Measurements from ENCODE around the gene PKHD1. TPM values are rescaled to one million over a fixed set of nuclear protein-coding genes. Genes with fewer than 3 reads are reported as not detected.

PKHD1 gene
- total RNA-seq, 4 donors from 2014 or later, result 0.16 to 0.60 (median 0.32) TPM

DNA sequence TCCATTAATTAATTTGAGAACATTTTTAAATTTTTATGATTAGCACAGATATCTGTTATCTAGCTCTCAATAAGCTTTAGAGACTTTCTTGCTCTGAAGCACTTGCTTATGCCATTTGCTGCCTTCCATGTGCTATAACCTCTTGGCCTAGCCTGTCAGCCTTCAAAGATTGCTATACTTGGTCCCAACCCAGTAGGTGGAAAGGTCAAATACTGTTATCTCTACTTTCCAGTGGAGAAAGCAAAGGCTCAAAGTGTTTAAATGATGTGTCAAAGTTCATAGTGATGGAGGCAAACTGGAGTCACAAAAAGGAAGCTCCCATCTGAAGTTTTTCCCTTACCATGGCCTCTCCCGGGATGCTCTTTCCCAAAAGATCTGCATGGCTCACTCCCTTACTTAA lies 125.1 kb downstream of the PKHD1 start:
- no peak for DNase-seq
- in situ Hi-C loops (cut with MboI; ENCODE audit: low pct_ligation_motif_present in 1 of 4, low pct_unique_long_range_greater_than_20kb in 1 of 4, low sequenced_read_pairs in 3 of 4) (no loop called here), intact Hi-C loops (cut with DNase I; ENCODE audit: low total_unique reads) (no loop called here)
- 64 to 77% methylated on average over 1 of the region's 1 CpG for WGBS, 2 donors (ENCODE audit: low coverage in 1 of 2)
- Histone ChIP-seq H3K4me3 (no peak overlapping the region), H3K4me1 (no peaks in the 10 kb centered on the region), H3K9me3 (no peaks in the 10 kb centered on the region), H3K27ac (no peak overlapping the region), H3K36me3 (no peaks in the 10 kb centered on the region), H3K27me3 (peaks cover 6% of the 10 kb centered on the region)
- TF ChIP-seq POLR2A (IDR thresholded peaks at IDR 0.05) (no peak), EP300 (IDR thresholded peaks at IDR 0.05; ENCODE audit: low read depth) (no peak), POLR2AphosphoS5 (IDR thresholded peaks at IDR 0.05) (no peak)
- TF ChIP-seq, protein P1, sequence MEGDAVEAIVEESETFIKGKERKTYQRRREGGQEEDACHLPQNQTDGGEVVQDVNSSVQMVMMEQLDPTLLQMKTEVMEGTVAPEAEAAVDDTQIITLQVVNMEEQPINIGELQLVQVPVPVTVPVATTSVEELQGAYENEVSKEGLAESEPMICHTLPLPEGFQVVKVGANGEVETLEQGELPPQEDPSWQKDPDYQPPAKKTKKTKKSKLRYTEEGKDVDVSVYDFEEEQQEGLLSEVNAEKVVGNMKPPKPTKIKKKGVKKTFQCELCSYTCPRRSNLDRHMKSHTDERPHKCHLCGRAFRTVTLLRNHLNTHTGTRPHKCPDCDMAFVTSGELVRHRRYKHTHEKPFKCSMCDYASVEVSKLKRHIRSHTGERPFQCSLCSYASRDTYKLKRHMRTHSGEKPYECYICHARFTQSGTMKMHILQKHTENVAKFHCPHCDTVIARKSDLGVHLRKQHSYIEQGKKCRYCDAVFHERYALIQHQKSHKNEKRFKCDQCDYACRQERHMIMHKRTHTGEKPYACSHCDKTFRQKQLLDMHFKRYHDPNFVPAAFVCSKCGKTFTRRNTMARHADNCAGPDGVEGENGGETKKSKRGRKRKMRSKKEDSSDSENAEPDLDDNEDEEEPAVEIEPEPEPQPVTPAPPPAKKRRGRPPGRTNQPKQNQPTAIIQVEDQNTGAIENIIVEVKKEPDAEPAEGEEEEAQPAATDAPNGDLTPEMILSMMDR (IDR thresholded peaks at IDR 0.05), result no peak

DNA sequence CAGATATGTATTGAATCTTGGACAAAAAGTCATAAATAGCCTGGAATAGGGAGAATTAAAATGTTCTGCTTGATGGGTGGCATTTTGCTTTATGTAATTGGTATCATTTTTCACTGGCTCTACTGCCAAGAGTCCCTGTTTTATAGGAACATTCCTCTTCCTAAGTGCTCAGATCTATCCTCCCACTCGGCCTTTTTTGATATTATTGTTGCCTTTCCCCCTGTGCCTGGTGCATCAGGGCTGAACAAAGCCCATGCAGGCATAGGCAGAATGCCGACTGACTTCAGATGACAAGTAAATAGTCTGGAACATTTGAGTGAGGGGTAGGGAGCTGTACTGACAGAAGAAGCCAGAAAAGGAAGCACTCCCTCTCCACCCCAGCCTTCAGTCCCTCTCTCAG lies 127.0 kb downstream of the PKHD1 start:
- H3K27me3 ChIP-seq, result peaks cover 6% of the 10 kb centered on the region
- H3K36me3 ChIP-seq, result no peaks in the 10 kb centered on the region
- in situ Hi-C loops (cut with MboI; ENCODE audit: low pct_ligation_motif_present in 1 of 4, low pct_unique_long_range_greater_than_20kb in 1 of 4, low sequenced_read_pairs in 3 of 4), result no loop called here
- no peak overlapping the region for H3K27ac ChIP-seq
- no peak for DNase-seq
- intact Hi-C loops (cut with DNase I; ENCODE audit: low total_unique reads), result no loop called here
- TF ChIP-seq POLR2AphosphoS5 (IDR thresholded peaks at IDR 0.05), result no peak
- TF ChIP-seq EP300 (IDR thresholded peaks at IDR 0.05; ENCODE audit: low read depth), result no peak
- TF ChIP-seq, protein P1 (IDR thresholded peaks at IDR 0.05), result no peak
- no peak for TF ChIP-seq POLR2A (IDR thresholded peaks at IDR 0.05)
- 39 to 80% methylated on average over 1 to 2 of the region's 2 CpGs for WGBS, 2 donors (ENCODE audit: low coverage in 1 of 2)
- no peaks in the 10 kb centered on the region for H3K4me1 ChIP-seq
- no peaks in the 10 kb centered on the region for H3K9me3 ChIP-seq
- H3K4me3 ChIP-seq, result no peak overlapping the region

- H3K27ac ChIP-seq, result no peak overlapping the region
- intact Hi-C loops (cut with DNase I; ENCODE audit: low total_unique reads), result no loop called here
These were observed 127.5 kb downstream of the PKHD1 start for GRCh38 chr6:51959744-51960383.

DNA sequence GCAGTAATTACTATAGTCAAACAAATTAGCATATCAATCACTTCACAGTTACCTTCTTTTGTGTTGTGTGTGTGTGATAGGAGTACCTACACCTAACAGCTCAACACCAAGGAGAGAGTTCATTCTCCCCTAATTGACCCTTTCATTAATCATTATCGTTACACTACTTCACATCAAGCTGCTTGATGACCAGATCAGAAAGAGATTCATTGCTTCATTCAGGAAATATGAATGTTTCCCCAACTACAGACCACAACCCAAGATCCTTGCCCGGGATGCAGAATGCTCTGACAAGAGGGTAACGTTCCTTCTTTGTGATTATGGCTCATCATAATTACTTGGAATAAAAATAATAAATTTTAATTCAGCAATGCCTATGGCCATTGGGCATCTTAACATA lies 132.7 kb downstream of the PKHD1 start:
- Histone ChIP-seq H3K4me1 (no peaks in the 10 kb centered on the region), H3K27me3 (no peaks in the 10 kb centered on the region), H3K36me3 (no peaks in the 10 kb centered on the region), H3K4me3 (no peak overlapping the region), H3K9me3 (no peaks in the 10 kb centered on the region), H3K27ac (no peak overlapping the region)
- TF ChIP-seq POLR2AphosphoS5 (IDR thresholded peaks at IDR 0.05) (no peak), EP300 (IDR thresholded peaks at IDR 0.05; ENCODE audit: low read depth) (no peak), POLR2A (IDR thresholded peaks at IDR 0.05) (no peak)
- TF ChIP-seq, protein P1 (IDR thresholded peaks at IDR 0.05), result no peak
- 64 to 81% methylated on average over 2 to 3 of the region's 3 CpGs for WGBS, 2 donors (ENCODE audit: low coverage in 1 of 2)
- intact Hi-C loops (cut with DNase I; ENCODE audit: low total_unique reads) (no loop called here), in situ Hi-C loops (cut with MboI; ENCODE audit: low pct_ligation_motif_present in 1 of 4, low pct_unique_long_range_greater_than_20kb in 1 of 4, low sequenced_read_pairs in 3 of 4) (no loop called here)
- DNase-seq, result no peak

More at GRCh38 chr6:51959744-51960383, 127.5 kb downstream of the PKHD1 start:
- no peaks in the 10 kb centered on the region for H3K36me3 ChIP-seq
- no peaks in the 10 kb centered on the region for H3K4me1 ChIP-seq
- no peak overlapping the region for H3K4me3 ChIP-seq
- TF ChIP-seq, protein P1 (IDR thresholded peaks at IDR 0.05), result peak; percentile 32 to 59 (median 53)
- TF ChIP-seq POLR2AphosphoS5 (IDR thresholded peaks at IDR 0.05) (no peak), EP300 (IDR thresholded peaks at IDR 0.05; ENCODE audit: low read depth) (no peak)
- no peaks in the 10 kb centered on the region for H3K9me3 ChIP-seq
- 19 to 23% methylated on average over 4 to 6 of the region's 6 CpGs for WGBS, 2 donors (ENCODE audit: low coverage in 1 of 2)
- in situ Hi-C loops (cut with MboI; ENCODE audit: low pct_ligation_motif_present in 1 of 4, low pct_unique_long_range_greater_than_20kb in 1 of 4, low sequenced_read_pairs in 3 of 4), result no loop called here
- peaks cover 6% of the 10 kb centered on the region for H3K27me3 ChIP-seq
- DNase-seq, result peak; percentile 68
